GM21515 (cell line): Measurements from ENCODE around the gene NCAPH2.

ENCODE experiments used
- ATAC-seq: cut with Tn5 transposase; IDR thresholded peaks from one replicate; pipeline ENCODE4 v1.9.1; 2021; ENCODE audit not compliant: unreplicated experiment

Gene NCAPH2

DNA sequence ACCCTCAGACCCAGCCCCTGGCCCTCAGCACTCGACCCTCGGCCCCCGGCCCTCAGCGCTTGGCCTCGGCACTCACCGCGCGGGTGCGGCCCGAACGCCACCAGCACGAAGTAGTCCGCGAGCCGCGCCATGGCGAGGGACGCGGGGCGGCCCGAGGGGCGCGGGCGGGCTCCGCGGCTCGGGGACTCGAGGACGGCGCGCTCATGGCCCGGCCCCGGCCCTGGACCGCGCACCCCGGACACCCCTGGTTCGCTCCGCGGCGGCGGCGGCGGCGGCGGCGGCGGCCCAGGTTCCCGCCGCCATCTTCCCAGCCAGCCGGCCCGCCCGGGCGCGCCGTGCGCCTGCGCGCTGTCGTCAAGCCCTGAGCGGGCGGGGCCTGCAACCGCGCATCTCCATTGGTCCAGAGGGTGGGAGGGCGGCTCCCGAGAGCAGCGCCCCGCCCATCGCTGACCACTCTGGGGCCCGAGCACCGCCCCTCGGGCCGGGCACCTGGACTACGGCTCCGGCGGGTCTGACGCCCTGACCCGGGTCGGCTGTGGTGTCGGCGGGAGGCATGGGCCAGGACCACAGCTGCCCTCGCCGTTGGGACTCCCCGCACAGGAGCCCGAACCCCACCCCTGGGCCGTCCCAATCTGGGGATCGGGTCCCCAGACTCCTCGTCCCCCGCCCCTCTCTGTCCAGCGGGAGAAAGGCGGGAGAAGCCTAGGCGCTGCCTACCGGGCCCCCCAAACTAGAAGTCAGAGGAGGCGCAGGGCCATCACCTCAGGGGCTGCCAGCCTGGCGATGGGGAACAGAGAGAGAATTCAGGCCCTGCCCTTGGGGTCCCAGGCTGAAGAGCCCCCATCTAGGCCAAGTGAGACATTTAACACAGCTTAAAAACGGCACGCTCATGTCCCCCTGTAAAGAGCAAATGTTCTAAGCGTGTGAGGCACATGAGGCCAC is 33.0 kb upstream of the NCAPH2 start, which contains the start of gene SBF1:
Gene SBF1, minus strand, starts transcription at position 326 of the 942 bp plus-strand sequence. Its CDS starts 195 bp downstream, at position 131.
- peak; percentile 72 for ATAC-seq

DNA sequence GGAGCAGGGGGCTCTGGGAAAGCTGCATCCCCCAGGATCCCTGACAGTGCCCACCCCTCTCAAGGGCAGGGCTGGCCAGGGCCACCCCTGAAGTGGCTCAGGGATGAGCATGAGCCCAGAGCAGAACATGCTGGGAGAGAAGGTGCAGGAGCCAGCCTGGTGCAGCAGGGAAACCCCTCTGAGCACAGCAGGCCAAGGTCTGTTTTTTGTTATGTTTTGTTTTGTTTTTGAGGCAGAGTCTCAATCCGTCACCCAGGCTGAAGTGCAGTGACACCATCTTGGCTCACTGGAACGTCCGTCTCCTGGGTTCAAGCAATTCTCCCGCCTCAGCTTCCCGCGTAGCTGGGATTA is 32.4 kb upstream of the NCAPH2 start:
- no peak for ATAC-seq

DNA sequence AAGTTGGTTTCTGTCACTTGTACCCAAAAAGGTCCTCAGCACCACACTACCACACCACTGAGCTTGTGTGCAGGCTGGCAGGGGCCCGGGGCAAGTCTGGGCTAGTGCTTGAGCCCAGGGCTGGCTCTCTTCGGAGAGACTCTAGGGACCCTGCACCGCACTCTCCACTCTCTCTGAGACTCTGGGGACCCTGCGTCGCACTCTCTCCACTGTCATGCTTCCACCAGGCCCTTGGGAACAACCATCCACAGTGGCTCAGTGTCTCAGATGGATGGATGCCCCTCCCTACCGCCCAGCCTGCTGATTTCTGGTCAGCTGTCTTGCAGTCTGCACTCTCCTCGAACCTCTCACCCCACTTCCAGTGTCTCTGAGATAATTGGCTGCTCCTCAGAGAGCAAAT is 31.2 kb upstream of the NCAPH2 start:
- no peak for ATAC-seq

DNA sequence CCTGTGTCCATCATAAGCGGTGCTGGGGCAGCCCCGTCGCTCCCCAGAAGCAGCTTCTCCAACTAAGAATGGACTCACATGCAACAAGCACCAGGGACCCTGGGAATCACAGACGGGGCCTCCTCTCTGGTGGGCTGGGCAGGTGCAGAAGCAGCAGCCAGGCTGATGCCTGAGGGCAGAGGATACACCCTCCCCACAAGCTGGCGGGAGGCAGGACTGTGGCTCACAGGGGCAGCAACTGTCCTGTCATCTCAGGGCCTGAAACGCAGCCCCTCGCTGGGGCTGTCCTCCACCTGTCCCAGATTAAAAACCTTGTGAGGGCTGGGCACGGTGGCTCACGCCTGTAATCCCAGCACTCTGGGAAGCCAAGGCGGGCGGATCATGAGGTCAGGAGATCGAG is 30.1 kb upstream of the NCAPH2 start:
- ATAC-seq: no peak

DNA sequence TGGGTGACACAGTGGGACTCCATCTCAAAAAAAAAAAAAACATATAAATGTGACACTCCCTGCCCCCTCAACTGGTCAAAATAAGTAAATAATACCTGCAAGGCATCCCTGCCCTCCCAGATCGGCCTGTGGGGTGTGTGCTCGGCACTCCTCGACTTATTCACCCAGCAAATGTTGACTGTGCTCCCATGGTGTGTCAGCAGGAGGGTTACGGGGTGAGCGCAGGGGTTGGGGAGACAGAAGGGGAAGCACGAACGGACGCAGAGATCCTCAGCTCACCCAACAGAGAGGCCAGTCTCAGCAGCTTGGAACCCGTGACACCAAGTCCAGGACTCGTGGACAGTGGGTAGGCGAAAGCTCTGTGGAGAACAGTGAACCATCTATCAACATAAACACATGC is 28.3 kb upstream of the NCAPH2 start:
- ATAC-seq: no peak

DNA sequence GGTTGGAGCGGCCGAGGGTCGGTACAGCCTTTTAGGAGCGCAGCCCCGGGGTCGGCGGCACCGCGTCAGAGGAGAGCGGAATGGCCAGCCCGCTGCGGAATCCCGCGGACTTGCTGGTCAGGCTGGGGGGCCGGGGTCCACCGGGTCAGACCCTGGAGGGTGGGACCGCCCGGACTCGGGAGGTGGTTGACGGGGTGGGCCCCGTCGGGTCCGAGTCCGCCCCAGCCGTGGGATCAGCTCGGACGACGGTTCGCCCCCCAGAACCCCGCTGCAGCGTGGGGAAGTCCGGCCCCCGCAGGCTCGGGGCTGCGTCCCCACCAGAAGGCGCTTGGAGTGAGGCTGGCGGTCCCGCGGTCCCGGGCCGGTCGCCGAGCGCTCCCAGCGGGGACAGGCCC is 27.0 kb upstream of the NCAPH2 start:
- ATAC-seq: no peak

DNA sequence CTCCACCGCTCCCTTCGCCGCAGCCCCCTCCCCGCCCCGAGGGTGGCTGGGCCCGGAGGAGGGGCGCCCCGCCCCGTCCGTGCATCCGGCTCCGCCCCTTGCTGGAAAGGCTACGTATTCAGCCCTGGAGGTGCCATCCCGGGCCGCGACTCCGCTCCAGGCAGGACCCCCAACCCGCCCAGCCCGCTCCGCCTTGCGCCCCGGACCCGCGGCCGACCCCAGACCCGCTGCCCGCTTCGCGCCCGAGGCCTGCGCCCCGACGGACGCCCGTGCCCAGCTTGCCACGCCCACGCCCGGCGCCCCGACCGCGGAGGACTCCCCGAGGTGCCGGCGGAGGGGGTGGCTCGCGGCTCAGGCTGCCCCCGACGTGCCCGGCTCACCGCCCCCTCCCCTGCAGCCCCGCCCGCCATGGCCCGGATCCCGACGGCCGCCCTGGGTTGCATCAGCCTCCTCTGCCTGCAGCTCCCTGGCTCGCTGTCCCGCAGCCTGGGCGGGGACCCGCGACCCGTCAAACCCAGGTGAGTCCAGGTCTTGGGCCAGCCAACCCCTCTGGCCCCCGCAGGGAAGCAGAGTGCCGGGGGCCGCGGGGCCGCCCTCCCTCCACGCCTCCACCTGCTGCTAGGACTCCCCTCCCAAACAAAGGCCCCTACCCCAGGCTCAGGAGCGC is 26.5 kb upstream of the NCAPH2 start, which contains the start of gene ADM2:
Gene ADM2, plus strand, starts transcription at position 104 of the 667 bp plus-strand sequence. Its CDS starts 305 bp downstream, at position 409.
- ATAC-seq: no peak

DNA sequence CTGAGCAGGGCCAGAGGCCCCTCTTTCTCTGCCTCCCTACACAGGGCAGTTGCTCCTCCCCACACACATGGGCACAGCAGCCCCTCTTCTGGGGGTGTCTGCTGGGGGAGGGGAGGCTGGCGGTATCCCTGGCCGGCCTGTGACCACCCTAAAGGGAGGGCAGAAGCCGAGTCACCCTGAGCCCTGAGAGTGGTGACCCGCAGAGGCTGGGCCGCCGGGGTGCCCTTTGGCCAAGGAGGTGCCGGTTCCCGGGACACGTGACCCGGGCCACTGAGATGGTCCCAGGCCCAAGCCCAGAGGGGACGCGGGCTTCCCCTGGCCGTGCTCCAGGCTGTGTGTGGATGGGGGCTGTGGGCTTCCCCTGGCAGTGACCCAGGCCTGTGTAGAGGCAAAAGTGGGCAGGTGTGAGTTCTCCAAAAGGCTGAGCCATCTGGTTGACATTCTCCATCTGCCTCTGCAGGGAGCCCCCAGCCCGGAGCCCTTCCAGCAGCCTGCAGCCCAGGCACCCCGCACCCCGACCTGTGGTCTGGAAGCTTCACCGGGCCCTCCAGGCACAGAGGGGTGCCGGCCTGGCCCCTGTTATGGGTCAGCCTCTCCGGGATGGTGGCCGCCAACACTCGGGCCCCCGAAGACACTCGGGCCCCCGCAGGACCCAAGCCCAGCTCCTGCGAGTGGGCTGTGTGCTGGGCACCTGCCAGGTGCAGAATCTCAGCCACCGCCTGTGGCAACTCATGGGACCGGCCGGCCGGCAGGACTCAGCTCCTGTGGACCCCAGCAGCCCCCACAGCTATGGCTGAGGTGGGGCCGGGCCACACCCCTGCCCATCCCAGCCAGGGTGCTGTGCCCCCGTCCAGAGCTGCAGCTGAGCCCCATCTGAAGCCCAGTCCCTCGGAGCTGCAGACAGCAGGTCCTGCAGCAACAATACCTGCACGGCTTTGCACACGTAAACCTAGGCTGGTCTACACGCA is 25.6 kb upstream of the NCAPH2 start:
- no peak for ATAC-seq

DNA sequence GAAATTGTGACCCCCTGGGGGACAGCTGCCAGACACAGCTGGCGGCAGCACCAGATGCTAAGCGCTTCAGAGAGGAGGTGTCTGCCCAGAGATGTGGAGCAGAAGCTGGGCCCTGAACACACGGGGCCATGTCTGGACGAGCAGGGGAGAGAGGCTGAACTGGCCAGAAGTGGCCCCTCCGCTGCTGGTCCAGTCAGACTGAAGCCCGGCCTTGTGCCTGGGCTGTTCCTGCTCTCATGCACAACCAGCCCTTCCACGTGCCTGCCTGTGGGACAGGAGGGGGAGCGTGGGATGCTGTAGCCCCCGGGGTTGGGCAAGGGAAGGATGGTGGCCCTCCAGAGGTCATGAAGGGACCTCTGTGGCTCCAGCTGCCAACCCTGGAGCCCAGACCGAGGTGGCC is 24.9 kb upstream of the NCAPH2 start:
- ATAC-seq: no peak

DNA sequence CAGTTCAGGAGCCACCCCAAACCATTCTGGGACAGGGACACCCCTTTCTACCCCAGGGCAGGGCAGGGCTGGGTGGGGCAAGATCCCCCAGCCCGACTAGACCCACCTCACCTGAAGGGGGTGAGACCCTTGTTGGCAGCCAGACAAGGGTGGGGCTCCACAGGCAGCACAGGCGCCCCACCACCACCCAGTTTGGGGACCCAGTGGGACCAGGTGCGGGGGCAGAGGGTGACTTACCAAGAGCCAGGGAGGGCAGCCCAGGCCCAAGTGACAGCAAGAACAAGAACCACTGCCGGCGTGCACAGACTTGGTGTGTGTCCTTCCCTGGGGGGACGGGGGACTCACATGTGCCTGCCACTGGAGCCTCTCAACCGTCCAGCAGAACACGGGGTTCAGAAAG is 24.5 kb upstream of the NCAPH2 start:
- ATAC-seq: no peak

DNA sequence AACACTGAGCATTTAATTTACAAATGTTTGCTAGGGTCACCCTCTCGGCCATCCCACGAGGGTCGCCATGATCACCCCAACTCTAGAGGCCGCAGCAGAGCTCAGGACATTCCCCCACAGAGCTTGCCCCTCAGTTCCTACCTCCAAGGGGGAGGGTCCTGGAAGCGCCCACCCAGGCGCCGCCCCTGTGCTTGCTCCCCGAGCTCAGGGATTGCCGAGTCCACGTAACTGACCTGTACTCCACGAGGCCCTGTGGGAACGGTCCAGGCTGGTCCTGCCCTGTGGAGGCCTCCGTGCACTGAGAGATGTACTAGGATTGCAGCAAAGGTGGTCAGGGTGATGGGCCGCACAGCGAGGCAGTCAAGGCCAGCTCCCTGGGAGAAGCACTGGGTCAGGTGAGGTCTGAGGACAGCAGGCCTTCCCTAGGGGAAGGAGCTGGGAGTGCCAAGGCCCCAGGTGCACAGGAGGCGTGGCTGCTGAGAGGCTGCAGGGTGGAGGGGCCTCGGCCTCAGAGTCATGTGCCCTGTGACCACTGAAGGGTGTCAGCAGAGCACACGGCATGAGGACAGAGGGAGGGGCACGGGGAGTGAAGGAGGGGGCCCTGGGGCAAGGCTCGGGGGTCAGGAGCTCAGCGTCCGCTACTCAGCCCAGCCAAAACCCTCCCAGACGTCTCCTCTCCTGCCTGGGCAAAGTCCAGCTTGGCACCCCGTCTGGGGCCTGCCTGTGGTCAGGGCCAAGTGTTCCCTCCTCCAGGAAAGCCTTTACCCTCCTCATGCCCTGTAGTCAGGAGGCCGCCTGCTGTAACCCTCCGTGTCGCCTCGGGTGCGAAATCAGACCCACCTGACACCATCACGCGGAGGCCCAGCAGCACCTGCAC is 23.8 kb upstream of the NCAPH2 start:
- no peak for ATAC-seq

DNA sequence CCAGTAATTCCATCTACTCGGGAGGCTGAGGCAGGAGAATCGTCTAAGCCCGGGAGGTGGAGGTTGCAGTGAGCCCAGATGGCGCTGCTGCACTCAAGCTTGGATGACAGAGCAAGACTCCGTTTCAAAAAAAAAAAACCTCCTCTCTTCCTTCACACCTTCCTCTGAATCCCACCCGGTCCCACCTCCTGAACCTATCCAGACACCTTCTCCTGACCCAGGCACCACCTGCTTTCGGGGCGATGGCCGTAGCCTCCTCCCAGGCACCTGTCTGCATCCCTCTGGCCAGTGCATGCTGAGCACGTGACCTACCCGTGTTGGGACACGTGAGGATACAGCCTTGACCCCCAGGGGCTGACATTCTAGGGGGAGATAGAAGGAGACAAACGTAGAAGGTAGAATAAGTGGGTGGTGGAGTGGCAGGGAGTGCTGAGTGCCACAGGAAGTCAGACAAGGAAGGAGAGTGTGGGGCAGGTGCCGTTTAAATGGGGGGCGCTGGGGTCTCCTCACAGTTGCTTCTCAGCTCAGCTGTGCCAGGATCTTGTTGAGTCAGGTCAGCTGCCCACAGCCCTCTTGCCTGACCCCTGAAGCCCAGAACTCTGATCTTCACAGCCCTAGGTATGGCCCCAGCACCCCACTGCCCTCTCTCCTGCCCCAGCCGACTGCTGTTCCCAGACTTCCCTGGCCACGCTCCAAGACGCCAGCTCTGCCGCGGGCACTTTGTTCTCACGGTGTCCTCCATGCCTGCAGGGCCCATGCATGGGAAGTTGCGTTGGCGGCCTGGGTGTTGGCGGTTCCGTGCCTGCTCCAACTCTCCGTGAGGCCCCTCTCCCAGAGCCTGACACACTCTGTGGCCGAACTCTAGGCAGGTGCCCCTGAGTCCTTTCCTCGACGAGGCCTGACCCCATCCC is 22.5 kb upstream of the NCAPH2 start:
- no peak for ATAC-seq

DNA sequence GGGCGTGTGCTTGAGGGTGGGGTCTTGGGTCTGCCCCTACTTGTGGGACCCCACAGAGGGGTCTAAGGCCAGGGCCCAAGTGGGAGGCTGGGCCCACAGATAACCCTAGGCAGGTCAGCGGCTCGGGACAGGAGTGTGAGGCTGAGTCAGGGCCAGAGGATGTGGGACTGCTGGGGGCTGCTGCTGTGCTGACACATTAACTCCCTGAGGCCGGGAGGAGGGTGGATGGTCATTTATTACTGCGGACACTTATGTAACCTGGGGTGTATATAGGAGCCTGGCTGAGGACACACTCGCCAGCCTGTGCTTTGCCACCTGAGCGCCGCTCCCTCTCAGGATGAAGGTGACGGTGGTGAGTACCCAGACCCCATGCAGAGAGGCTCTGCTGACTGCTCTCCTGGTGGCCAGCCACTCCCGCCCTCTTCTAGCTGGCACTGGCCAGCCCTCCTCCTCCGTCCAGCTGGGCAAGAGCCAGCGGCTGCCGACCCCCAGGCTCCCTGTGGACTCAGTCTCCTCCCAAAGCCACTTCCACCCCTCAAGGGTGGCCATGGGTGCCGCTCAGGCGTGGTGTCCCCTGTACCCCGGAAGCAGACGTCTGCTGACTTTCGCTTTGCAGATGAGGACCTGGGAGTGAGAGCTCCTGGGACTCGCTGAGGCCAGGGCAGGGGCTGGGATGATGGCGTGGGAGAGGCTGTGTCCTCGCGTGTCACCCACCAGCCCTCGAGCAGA is 21.3 kb upstream of the NCAPH2 start, which contains the start of gene MIOX:
Gene MIOX, plus strand, starts transcription at position 299 of the 729 bp plus-strand sequence. Its CDS starts 39 bp downstream, at position 338.
- no peak for ATAC-seq

DNA sequence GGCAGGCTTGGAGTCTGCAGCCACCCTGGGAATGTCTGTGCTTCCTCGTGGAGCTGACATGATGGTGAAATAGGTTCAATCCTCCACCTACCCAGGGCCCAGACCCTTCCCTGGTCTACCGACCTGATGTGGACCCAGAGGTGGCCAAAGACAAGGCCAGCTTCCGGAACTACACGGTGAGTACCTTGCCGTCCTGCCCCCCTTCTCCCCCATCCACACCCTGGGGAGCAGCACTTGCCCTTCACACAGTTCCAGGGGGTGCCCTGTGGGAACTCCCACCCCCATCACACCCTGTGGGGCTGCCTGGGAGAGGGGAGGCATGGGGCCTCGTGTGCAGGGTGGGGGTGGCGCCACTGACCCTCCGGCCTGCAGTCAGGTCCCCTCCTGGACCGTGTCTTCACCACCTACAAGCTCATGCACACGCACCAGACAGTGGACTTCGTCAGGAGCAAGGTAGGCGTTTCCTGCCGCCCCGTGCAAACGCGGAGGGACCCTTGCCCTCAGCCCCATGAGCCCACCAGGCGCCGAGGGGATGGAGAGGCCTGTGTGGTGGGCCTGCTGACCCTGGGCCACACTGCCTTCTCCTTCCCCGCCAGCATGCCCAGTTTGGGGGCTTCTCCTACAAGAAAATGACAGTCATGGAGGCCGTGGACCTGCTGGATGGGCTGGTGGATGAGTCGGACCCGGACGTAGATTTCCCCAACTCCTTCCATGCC is 20.6 kb upstream of the NCAPH2 start:
- ATAC-seq: no peak

DNA sequence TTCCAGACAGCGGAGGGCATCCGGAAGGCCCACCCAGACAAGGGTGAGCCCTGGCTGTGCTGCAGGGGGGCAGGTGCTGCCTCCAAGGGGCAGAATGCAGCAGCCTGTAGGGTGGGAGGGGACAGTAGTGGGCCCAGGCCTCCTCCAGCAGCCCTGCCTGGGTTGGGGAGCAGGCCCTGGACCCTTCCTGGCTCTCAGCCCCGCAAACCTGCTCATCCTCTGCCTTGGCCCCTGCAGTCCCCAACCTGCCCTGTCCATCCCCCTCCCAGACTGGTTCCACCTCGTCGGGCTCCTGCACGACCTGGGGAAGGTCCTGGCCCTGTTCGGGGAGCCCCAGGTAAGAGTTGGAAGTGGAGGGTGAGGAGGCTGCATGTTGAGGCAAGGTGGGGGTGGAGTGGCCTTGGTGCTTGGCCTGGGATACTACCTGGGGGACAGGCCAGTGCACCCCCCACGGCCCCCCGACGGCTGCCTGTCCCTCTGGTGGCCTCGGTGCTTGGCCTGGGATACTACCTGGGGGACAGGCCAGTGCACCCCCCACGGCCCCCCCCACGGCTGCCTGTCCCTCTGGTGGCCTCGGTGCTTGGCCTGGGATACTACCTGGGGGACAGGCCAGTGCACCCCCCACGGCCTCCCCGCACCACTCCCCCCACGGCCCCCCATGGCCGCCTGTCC is 19.9 kb upstream of the NCAPH2 start:
- no peak for ATAC-seq

DNA sequence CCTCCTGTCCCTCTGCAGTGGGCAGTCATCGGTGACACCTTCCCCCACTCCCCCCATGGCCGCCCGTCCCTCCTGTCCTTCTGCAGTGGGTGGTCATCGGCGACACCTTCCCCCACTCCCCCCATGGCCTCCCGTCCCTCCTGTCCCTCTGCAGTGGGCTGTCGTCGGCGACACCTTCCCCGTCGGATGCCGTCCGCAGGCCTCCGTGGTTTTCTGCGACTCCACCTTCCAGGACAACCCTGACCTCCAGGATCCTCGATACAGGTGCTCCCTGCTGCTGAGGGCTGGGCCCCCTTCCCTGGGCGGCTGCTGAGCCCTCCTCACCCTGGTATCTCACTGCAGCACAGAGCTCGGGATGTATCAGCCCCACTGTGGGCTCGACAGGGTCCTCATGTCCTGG is 19.1 kb upstream of the NCAPH2 start:
- no peak for ATAC-seq
